GM18508 (cell line): ENCODE measurements around the gene ABCA4.

Experiments used
- ATAC-seq: cut with Tn5 transposase; IDR thresholded peaks from one replicate; pipeline ENCODE4 v1.9.1; 2021; ENCODE audit warnings: moderate number of reproducible peaks; ENCODE audit not compliant: insufficient read depth, unreplicated experiment

The ABCA4 gene

GRCh38 chr1:94090761-94091160, 30.2 kb downstream of the ABCA4 start:
- no peak for ATAC-seq

GRCh38 chr1:94087193-94087592, 33.8 kb downstream of the ABCA4 start:
- ATAC-seq = no peak

DNA sequence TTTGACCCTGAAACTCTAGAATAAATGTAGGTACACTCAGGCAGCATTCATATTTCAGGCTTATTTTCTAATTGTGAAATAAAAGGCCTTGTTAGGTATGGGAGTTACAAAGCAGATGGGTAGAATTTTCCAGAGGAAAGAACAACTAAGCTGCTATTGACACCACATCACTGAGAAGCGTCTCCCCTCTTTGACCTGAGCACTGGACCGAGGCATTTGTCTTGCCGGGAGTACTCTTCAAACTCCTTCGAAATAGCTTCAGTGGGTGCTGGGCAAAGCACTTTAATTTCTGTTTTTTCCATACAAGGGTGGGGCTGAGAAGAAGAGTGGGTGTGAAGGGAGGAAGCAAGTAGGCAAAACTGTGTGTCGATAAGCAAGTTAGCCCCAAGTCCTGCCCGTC, 36.4 kb downstream of the ABCA4 start:
- ATAC-seq = no peak

DNA sequence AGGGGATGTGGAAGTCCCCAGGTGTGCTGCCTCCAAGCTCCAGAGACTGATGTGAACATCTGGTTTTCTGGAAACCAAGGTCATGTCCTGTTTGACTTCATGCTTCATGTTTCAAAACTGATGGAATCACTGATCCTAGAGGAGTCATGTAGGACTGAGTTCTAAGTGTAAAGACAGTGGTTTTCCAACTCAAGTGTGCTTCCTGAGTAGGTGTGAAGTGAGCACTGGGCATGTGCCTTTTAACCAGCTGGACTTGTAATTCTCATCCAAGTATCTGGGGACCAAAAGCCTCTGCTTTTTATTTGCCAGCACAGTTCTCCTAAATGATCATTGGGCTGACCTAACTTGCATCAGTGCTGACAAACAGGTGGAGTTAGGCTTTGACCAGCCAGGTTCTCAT, 36.9 kb downstream of the ABCA4 start:
- no peak for ATAC-seq

DNA sequence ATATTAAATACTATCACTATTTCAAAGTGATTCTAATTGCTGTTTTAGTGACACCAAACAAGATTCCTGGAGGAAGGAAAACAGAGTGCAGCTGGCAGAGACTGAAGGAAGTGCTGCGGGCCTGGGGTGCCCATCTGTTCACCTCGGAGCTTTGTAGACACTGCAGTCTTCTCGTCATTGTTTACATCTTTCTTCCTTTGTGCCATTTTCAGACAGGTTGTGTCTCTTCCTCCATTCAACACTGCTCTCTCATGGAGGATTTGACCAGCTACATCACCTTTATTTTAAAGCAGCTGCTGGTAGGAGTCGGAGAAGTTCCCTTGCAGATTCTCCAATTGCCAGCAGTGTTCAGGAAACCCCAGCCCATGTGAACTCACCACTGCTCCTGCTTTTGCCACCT, 37.3 kb downstream of the ABCA4 start:
- ATAC-seq = no peak

DNA sequence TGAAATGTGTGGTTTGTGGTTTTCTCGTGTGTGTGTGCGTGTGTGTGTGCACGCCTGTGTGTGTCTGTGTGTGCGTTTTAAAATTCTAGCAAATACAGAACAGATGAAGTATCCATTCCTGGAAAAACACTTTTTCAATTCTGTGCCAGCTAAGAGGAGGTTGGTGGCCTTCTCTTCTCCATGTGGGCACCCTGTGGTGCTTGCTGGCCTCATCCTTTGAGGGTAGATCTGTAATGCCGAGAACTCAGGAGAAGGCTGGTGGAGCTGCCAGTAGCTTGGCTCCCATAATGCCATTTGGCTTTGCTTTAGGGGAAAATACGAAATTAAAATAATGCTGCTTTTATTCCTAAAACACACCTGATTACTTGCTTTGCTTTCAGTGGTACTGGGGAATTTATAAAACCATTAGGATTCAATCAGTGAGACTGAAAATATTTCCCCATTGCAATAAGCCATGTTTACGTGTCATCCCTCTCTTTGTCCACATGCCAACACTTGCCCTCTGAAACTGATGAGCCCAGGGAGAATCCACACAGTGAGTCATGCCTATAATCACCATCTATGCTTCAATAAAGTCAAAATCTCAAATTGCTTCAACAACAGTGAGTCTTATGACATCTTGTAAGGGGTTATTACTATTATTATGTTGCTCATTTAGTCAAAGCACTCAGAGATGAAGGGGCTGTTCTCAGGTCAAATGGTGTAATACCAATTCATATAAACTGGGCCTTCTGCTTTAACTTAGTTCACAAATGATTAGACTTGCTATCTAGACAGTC, 39.2 kb downstream of the ABCA4 start:
- no peak for ATAC-seq

DNA sequence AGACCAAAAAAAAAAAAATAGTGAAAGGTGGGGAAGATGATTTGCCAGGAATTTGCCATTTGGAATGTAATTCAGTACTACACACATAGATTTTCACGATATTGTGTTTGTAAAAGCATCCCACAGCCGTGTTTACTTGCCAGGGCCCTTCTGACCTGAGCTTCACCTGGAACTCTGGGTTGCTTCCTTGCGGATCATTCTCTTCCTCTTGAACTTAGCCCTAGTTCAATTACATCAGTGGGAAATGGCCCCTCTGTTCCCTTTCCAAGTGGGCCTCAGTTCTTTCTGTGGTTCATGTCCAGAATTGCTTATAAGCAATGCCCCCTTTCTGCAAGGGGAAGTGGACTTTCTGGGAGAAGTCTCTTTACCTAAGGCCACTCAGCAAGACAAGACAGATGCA, 41.0 kb downstream of the ABCA4 start:
- no peak for ATAC-seq

GRCh38 chr1:94079080-94079940, 41.6 kb downstream of the ABCA4 start:
- no peak for ATAC-seq

- no peak for ATAC-seq
Measured at GRCh38 chr1:94072840-94073522, 48.0 kb downstream of the ABCA4 start.

DNA sequence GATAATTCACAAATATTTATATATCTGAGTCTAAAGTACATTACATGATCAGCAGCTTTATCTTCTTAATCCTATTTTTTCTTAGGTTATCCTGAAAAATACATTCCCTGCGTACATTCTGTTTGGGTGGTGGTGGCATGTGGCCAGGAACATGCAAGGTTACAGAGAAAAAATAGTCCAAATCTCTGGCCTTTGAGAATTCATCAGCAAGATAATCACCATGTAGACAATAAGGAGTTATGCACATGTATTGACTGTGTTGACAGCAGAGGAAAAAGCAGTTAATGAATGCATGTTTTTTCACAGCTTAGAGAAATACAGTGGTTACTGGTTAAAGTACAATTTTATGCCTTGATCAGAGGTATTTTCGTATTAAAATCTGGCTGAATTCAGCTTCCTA, 49.0 kb downstream of the ABCA4 start:
- no peak for ATAC-seq

DNA sequence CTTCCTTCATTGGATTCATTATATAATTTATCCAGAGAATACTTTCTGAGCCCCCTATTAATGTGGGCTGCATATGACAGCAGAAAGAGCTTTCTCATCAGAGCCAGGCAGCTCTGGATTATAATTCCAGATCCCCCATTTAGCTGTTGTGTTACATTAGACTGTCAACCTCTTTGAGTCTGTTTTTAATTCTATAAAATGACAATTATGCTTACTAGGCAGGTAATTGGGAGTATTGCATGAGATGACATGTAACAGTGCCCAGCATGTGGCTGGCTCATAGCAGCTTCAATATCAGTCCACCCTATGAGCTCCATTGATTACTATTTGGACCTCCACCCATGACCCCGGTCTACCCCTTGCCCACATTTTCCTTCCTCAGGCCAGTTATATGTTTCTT, 49.6 kb downstream of the ABCA4 start:
- no peak for ATAC-seq

DNA sequence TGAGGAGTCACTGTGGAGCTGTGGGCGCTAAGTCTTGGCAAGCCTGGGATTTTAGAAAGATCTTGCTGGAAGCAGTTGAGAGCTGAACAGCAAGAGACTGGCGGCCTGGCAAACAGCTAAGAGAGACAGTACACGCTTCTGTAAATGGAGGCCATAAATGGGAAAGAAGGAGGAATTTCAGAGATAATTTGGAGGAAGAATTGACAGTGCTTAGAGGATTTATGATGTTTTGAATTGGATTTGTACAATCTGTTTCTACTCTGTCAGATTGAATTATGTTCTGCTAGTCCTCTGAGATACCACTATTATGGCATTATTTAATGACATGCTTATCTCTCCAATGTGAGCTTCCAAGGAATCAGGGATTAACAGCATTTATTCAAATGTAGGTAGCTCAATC, 50.1 kb downstream of the ABCA4 start:
- ATAC-seq = no peak

DNA sequence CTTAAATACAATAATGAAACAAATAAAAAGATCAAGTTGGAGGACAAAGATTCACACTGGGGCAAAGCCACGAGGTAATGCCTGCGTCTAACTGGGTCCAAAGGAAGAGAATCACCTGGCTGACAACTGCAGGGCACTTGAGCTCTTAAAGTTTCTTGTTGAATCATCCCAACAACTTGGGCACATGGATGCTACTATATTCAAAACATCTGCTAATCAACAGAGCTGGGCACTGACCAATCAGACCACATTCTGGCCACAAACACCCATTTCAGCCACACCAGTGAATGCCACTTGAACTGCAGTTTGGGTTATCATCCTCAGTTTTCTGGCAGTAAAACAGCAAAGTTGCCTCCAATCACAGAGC, 51.0 kb downstream of the ABCA4 start:
- no peak for ATAC-seq

DNA sequence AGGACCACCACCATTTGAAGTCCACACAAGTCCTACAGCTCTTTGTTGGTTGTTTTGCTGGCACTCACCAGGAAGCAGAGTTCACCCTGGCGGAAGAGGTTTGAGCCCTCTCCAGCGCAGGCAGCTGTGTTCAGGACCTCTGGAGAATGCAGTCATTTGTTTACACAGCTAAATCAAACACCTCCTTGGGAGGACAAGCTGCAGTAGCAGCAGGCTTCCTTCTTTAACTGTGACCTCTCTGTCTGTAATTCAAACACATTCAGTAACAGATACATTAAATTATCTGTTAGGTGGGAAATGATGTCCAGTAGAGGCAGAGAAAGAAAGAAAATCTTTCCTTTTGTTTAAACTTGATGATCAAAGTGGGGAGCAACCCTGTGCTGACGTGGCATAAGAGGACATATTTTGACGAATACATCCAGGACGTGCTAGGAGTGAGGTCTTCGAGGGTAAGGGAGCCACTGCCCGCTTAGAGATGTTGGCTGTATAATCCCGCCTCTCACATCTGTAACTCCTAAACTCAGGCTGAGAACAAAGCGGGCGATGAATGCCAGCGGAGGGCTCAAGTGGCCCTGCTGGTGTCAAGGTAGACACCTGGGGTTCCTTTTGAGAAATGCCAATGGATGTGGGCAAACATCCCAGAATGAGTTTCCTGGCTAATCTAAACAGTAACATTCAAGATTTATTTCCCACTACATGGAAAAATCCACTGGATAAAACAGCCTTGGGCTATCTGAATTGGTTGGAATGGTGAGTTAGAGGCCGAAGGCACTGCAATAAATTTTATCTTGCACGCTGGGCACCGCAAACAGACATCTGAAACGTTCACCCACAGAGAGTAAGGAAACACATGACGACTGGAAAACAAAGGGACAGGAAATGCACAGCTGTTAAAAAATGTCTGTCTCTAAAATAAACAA, 51.7 kb downstream of the ABCA4 start:
- no peak for ATAC-seq

DNA sequence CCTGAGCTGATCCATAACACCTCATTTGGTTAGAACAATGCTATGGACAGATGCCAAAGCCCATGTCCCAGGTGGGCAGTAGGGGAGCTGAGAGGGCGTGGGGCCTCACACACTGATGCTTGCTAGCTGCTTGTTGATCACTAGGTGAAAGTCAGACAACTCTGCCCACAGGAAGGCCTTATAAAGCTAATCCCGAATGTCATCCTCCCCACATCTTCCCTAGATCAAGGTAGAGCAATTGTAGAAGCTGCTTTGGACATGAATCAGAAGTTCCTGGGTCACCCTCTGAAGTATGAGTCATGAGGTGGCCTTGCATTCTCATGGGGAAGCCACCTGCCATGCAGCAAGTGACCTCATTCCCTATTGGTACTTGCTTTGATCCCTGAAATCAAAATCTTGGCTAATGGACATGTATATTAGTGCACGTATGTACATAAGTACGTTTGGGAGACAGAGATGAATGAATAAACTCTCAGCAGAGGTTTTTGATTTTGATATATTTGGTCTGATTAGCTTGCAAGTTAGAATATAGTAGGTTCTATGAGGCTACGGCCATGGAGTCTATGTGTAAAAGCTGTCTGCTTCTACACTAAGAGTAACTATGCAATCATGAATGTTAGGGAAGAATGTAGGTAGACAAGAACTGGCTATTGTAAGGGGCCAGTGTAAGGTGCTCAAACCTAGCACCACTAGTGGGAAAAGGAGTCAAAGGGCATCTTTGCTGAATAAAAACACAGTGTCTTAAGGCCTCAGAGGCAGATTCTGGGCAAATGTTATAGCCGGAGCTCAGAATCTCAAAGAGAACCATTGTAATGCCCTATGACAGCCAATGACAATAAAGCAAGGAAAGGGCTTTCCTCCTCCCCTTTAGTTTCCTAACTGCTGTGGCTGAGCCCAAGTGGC, 52.6 kb downstream of the ABCA4 start:
- ATAC-seq = no peak

GRCh38 chr1:94067196-94067595, 53.8 kb downstream of the ABCA4 start:
- no peak for ATAC-seq

GRCh38 chr1:94063379-94063778, 57.6 kb downstream of the ABCA4 start:
- ATAC-seq = no peak

DNA sequence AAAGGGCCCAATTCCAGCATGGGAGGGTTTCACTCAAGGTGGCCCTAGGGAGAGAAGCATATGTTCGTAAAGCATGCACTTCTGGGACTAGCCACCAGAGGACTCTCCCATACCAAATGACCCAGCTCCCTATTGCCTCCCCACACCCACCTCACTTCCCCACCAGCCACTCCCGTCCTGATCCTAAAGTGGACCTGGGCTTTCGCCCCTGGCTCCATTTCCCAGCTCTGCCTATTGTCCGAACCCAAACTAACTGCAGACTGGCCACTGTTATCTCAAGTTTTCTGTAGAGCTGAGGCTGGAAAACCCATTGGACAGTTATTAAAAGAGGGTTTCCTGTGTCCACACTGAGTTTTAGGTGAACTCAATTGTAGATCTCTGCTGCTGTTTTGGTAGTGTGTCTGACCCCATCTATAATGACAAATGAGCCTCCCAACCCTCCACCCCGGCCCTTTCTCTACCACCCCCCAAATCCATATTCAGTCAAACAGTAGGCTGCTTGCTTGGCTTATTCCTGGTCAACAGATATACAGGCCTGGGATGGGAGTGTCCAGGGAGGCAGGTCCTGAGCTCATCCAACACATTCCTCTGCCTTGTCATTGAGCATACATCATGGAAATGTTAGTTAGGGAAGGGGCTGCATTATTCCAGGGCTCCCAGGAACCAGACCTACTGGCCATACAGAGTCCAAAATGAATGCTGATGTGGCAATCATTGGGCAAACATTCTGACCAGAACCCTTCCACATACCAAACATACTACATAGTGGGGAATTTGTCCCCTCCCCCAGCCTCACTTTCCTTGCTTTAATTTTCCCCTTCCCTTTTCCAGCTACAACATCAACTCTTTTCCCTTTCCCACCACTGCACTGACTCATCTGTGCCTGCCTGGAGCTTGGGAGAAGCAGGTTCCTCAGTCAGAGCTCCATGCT, 59.2 kb downstream of the ABCA4 start:
- no peak for ATAC-seq
